ENCODE data around the gene PPP4R3B. TPM values are rescaled to one million over a fixed set of nuclear protein-coding genes. Genes with fewer than 3 reads are reported as not detected.

The PPP4R3B gene
- total and polyA plus RNA-seq, 2 of the 4 experiments (the other 2 are of a cell fraction): 11.9 to 23.7 TPM

- H2AK5ac ChIP-seq (ENCODE audit: low read depth, low read length): no peak overlapping the region
- intact Hi-C loops (cut with micrococcal nuclease): no loop called here
- no peak overlapping the region for H4K8ac ChIP-seq (ENCODE audit: low read depth in 2 of 2, low read length in 2 of 2)
- dilution Hi-C loops (cut with HindIII; ENCODE audit: low sequenced_read_pairs, unreplicated experiment): no loop called here
- H3K27me3 ChIP-seq (ENCODE audit: control insufficient read depth, insufficient read depth, low read length): no peaks in the 10 kb centered on the region
- DNase-seq: no peak
- peaks cover 1% of the 10 kb centered on the region; the same call in 1 of the 2 replicates for H3K36me3 ChIP-seq (ENCODE audit: control insufficient read depth, insufficient read depth, low read length)
- ATAC-seq (ENCODE audit: low read depth): no peak
- no TSS peak for BruUV-seq (replicated peaks)
- no peaks in the 10 kb centered on the region for H3K9me3 ChIP-seq (ENCODE audit: control insufficient read depth, insufficient read depth, low read length)
- no peak overlapping the region for H3K27ac ChIP-seq (ENCODE audit: insufficient read depth, low read length)
- peaks cover 2% of the 10 kb centered on the region; the same call in 1 of the 2 replicates for H3K4me1 ChIP-seq (ENCODE audit: control insufficient read depth, insufficient read depth, low read length)
- H3K4me2 ChIP-seq (ENCODE audit: low read depth, low read length): no peak overlapping the region; the same call in 1 of the 2 replicates
- H3K18ac ChIP-seq (ENCODE audit: low read depth, low read length): no peak overlapping the region
- no peak overlapping the region for H3K9ac ChIP-seq (ENCODE audit: low read depth, low read length)
- no peak overlapping the region for H3K56ac ChIP-seq (ENCODE audit: extremely low read depth, insufficient read depth, low read length)
- no peak overlapping the region for H3K14ac ChIP-seq (replicated peaks; ENCODE audit: low read depth, low read length)
- no peaks in the 10 kb centered on the region for H4K20me1 ChIP-seq (ENCODE audit: insufficient read depth, low read length)
- no peak overlapping the region for H2BK15ac ChIP-seq (ENCODE audit: low read depth, low read length)
- H2AFZ ChIP-seq (replicated peaks; ENCODE audit: low read length, poor library complexity): no peak overlapping the region
- TF ChIP-seq POLR2A (IDR thresholded peaks at IDR 0.05; ENCODE audit: low read depth, low read length) (no peak), MAFK (IDR thresholded peaks at IDR 0.05; ENCODE audit: low read depth, low read length) (no peak), RFX5 (IDR thresholded peaks at IDR 0.05; ENCODE audit: low read depth, low read length) (no peak), CTCF (conservative IDR thresholded peaks at IDR 0.05; ENCODE audit: low read depth, low read length) (no peak), RCOR1 (IDR thresholded peaks at IDR 0.05; ENCODE audit: insufficient replicate concordance, low read length) (no peak), RAD21 (IDR thresholded peaks at IDR 0.05; ENCODE audit: low read length) (no peak), NFE2L2 (IDR thresholded peaks at IDR 0.05; ENCODE audit: low read depth, low read length) (no peak), MXI1 (IDR thresholded peaks at IDR 0.05; ENCODE audit: borderline replicate concordance, low read depth, low read length) (no peak), CEBPB (IDR thresholded peaks at IDR 0.05; ENCODE audit: low read depth, low read length) (no peak), USF2 (IDR thresholded peaks at IDR 0.05; ENCODE audit: low read depth, low read length) (no peak), CHD1 (IDR thresholded peaks at IDR 0.05; ENCODE audit: low read depth, low read length) (no peak)
- WGBS, 2 experiments (ENCODE audit: extremely low coverage in 2 of 2, insufficient read length in 1 of 2): no CpG with 5 or more reads among the region's 1 CpG
- no peak overlapping the region for H4K91ac ChIP-seq (ENCODE audit: insufficient read depth, low read depth, low read length)
- H3K4ac ChIP-seq (ENCODE audit: low read depth, low read length): no peak overlapping the region
- no peak overlapping the region for H2BK5ac ChIP-seq (ENCODE audit: low read depth, low read length, poor library complexity, severe bottlenecking)
- in situ Hi-C loops (cut with MboI; ENCODE audit: low sequenced_read_pairs): no loop called here
- POLR2A ChIA-PET (ENCODE audit: unreplicated experiment): no interaction called here
- peaks cover 6 to 24% of the 10 kb centered on the region in 2 experiments; a peak in 2 of 4 replicates for H3K79me1 ChIP-seq (ENCODE audit: low read depth in 1 of 2, low read length in 2 of 2)
- H2BK120ac ChIP-seq (ENCODE audit: low read depth, low read length): no peak overlapping the region
- H2BK20ac ChIP-seq (ENCODE audit: low read depth, low read length): no peak overlapping the region
- H3K9me1 ChIP-seq (ENCODE audit: insufficient read depth, low read length): no peaks in the 10 kb centered on the region
- CTCF ChIA-PET: interaction anchor here (0.6 kb wide), 1 partner anchor 391 kb away, joined by 3 read pairs; no protein-coding TSS in a partner anchor
- H4K5ac ChIP-seq (ENCODE audit: low read depth, low read length): no peak overlapping the region
- H2AK9ac ChIP-seq (replicated peaks; ENCODE audit: low read depth, low read length, poor library complexity): no peak overlapping the region
- no peak overlapping the region for H3K4me3 ChIP-seq (ENCODE audit: insufficient read depth, low read depth, low read length)
- H3K23ac ChIP-seq (ENCODE audit: low read depth, low read length): no peak overlapping the region
Observed at GRCh38 chr2:55592130-55592529, 25.3 kb downstream of the PPP4R3B start.
